Hematopoietic multipotent progenitor cell (in vitro differentiated cells): ENCODE results near the gene FMN1. TPM values are rescaled to one million over a fixed set of nuclear protein-coding genes. Genes with fewer than 3 reads are reported as not detected.

Experiments used
- DNase-seq, 3 donors: peaks; one replicate each; pipeline ENCODE4 v3.0.0-alpha.2; 2011 to 2015; ENCODE audit warnings: low read depth in 2 of 3, low spot score in 2 of 3
- total RNA-seq: library from RNA; depleted of rRNA; stranded (reverse); fragments of >200 nt; gene quantifications from one replicate; pipeline ENCODE4 v1.2.3, GENCODE V29; 2012

The FMN1 gene
- total RNA-seq, 1 donor: 0.27 TPM

- no peak for DNase-seq
Measured at GRCh38 chr15:32747921-32748342, 446.6 kb downstream of the FMN1 start.

GRCh38 chr15:32746116-32746857 is 448.2 kb downstream of the FMN1 start:
- DNase-seq: no peak

GRCh38 chr15:32743411-32744140 is 450.9 kb downstream of the FMN1 start:
- DNase-seq: no peak

GRCh38 chr15:32739522-32740063 is 454.9 kb downstream of the FMN1 start:
- no peak for DNase-seq

- no peak for DNase-seq
Measured at GRCh38 chr15:32738666-32739065, 455.8 kb downstream of the FMN1 start.

GRCh38 chr15:32737304-32737703 is 457.2 kb downstream of the FMN1 start:
- DNase-seq: no peak

GRCh38 chr15:32736701-32737061 is 457.8 kb downstream of the FMN1 start:
- DNase-seq: no peak

- DNase-seq: no peak
Measured at GRCh38 chr15:32735989-32736700, 458.4 kb downstream of the FMN1 start.

- DNase-seq: no peak
Measured at GRCh38 chr15:32733281-32733680, 461.2 kb downstream of the FMN1 start.

GRCh38 chr15:32732574-32733157 is 461.8 kb downstream of the FMN1 start:
- DNase-seq: no peak

- DNase-seq: peak in 1 of 3 donors; percentile 36
Measured at GRCh38 chr15:32730677-32731654, 463.5 kb downstream of the FMN1 start.

GRCh38 chr15:32729700-32730395 is 464.7 kb downstream of the FMN1 start:
- DNase-seq: no peak

- DNase-seq: no peak
Measured at GRCh38 chr15:32723171-32723948, 471.2 kb downstream of the FMN1 start.

- no peak for DNase-seq
Measured at GRCh38 chr15:32722136-32722535, 472.4 kb downstream of the FMN1 start.

GRCh38 chr15:32721596-32721995 is 472.9 kb downstream of the FMN1 start:
- no peak for DNase-seq

- DNase-seq: peak in 1 of 3 donors; percentile 58
Measured at GRCh38 chr15:32718821-32719716, 475.4 kb downstream of the FMN1 start.

GRCh38 chr15:32718227-32718820 is 476.2 kb downstream of the FMN1 start:
- no peak for DNase-seq
